ENCODE data around the gene C6orf118. TPM values are rescaled to one million over a fixed set of nuclear protein-coding genes. Genes with fewer than 3 reads are reported as not detected.
A peak's percentile ranks its signal among the peaks of the same experiment; 100 is the strongest.

Gene C6orf118
- not detected for total RNA-seq
- polyA plus RNA-seq = not detected

DNA sequence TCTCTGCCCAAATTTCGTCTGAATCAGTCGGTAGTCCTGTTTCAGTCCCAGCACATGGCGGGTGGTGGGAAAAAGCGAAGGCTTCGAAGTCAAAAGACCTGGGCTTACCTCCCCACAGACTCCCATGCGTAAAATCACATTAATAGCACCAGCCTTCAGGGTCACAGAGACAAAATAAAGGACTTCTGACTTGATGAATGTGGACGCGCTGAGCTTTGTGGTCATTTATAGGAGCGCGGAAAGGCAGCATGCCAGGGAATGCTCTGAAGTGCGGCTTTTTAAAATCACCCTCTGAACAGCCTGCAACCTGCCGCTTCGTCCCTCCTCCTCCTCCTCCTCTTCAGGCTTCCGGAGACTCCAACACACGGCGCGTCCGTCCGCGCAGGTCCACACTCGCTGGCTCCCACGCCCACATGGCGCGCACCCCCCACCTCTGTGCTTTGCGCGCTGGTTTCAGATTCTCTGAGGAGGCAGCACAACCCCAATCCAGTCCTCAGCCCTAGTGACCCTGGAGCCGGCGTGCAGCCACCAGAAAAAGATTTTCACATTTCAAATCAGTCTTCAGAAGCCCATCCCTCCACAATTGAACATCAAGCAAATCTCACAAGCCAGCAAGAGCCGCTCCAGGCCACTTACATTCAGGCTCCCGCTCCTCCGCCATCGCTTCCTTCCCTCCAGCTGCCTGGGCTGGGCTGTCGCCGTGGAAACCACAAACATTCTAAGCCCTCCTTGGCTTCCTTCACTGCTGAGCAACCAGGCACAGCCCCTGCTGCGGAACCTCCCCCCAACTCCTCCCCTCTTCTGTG lies at the start of gene C6orf118:
C6orf118 (minus strand) TSS at position 680 of the 806 bp plus-strand sequence; CDS start at position 661, 19 bp downstream.
- H3K27ac ChIP-seq = no peak within 1 kb of the TSS
- H3K4me3 ChIP-seq = peak within 1 kb of the TSS; percentile 23 to 49 (median 41)
- TF ChIP-seq EP300 (IDR thresholded peaks at IDR 0.05) = no peak
- TF ChIP-seq, protein P1, sequence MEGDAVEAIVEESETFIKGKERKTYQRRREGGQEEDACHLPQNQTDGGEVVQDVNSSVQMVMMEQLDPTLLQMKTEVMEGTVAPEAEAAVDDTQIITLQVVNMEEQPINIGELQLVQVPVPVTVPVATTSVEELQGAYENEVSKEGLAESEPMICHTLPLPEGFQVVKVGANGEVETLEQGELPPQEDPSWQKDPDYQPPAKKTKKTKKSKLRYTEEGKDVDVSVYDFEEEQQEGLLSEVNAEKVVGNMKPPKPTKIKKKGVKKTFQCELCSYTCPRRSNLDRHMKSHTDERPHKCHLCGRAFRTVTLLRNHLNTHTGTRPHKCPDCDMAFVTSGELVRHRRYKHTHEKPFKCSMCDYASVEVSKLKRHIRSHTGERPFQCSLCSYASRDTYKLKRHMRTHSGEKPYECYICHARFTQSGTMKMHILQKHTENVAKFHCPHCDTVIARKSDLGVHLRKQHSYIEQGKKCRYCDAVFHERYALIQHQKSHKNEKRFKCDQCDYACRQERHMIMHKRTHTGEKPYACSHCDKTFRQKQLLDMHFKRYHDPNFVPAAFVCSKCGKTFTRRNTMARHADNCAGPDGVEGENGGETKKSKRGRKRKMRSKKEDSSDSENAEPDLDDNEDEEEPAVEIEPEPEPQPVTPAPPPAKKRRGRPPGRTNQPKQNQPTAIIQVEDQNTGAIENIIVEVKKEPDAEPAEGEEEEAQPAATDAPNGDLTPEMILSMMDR (IDR thresholded peaks at IDR 0.05) = no peak
- TF ChIP-seq POLR2AphosphoS5 (IDR thresholded peaks at IDR 0.05) = no peak
- TF ChIP-seq POLR2A (IDR thresholded peaks at IDR 0.05) = no peak
- peak; percentile 69 for DNase-seq
- H3K9me3 ChIP-seq = no peaks in the 10 kb centered on the region
- H3K36me3 ChIP-seq = no peaks in the 10 kb centered on the region
- H3K4me1 ChIP-seq = peaks cover 0 to 10% (median 5%) of the 10 kb centered on the region in 4 donors
- intact Hi-C loops (cut with DNase I) = no loop called here
- no peaks in the 10 kb centered on the region for H3K27me3 ChIP-seq
- WGBS, 2 donors = 11 to 29% methylated on average over 35 of the region's 35 CpGs

DNA sequence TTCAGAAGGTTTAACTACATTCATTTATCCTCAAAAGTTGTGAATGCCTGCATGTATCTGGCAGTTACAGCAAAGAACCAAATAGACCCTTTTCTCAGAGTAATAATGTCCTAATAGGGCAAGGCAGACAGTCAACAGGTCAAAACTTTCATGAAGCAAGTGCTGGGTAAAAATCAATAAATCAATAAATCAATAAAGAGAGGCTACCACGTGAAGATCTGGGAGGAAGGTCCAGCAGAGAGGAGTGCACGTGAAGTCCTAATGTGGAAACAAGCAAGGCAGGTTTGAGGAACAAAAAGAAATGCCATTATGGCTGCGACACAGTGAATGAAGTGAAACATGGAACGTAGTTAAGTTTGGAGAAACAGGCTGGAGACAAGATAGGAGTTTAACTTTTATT lies 36.3 kb upstream of the C6orf118 start:
- Histone ChIP-seq H3K36me3 (no peaks in the 10 kb centered on the region), H3K4me1 (no peaks in the 10 kb centered on the region), H3K4me3 (no peak overlapping the region), H3K9me3 (no peaks in the 10 kb centered on the region), H3K27me3 (no peaks in the 10 kb centered on the region), H3K27ac (no peak overlapping the region)
- 69 to 82% methylated on average over 4 of the region's 4 CpGs for WGBS, 2 donors
- TF ChIP-seq EP300 (IDR thresholded peaks at IDR 0.05) (no peak), POLR2AphosphoS5 (IDR thresholded peaks at IDR 0.05) (no peak), POLR2A (IDR thresholded peaks at IDR 0.05) (no peak)
- TF ChIP-seq, protein P1 (IDR thresholded peaks at IDR 0.05) = no peak
- no peak for DNase-seq
- intact Hi-C loops (cut with DNase I) = no loop called here

DNA sequence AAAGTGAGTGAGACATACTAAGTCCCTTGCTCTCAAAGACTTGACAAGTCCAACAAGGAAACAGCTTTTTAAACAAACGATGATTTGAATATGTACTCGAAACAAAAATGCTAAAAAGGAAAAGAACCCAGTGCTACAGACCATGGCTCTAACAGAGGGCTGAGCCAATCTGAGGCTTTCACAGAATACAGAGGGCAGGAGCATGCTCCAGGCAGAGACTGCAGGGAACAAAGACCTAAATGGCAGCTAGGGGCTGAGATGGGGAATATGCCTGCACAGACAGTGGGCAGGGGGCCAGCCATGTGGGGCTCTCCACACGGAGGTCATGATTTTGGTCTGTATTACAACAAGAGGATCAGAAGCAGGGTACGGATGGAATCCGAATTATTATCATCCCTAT lies 31.1 kb upstream of the C6orf118 start:
- H3K4me1 ChIP-seq = no peaks in the 10 kb centered on the region
- WGBS, 2 donors = 83 to 84% methylated on average over 5 of the region's 5 CpGs

DNA sequence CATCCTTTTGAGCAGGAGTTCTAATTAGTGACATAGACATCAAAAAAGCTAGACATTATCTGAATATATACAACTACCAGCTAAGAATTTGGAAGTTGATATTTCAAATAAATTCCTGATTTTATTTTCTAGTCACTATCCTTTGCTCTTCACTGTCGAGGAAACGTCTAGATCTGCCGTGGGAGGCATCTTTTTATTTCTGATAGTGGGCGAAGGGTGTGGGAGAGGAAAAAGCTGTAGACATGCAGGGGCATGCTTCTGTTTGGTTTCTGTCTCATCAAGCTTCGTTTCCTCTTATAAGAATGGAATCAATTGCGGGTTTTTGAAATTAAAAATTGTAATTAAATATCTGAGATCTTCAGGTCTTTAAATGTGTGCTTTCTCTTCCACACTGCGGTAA lies 16.2 kb upstream of the C6orf118 start:
- 86 to 89% methylated on average over 7 of the region's 7 CpGs for WGBS, 2 donors
- no peaks in the 10 kb centered on the region for H3K4me1 ChIP-seq
- DNase-seq = no peak
- H3K4me3 ChIP-seq = no peak overlapping the region
- H3K27ac ChIP-seq = no peak overlapping the region
- TF ChIP-seq, protein P1 (IDR thresholded peaks at IDR 0.05) = no peak
- TF ChIP-seq POLR2AphosphoS5 (IDR thresholded peaks at IDR 0.05) (no peak), POLR2A (IDR thresholded peaks at IDR 0.05) (no peak), EP300 (IDR thresholded peaks at IDR 0.05) (no peak)
- intact Hi-C loops (cut with DNase I) = no loop called here
- H3K27me3 ChIP-seq = no peaks in the 10 kb centered on the region
- no peaks in the 10 kb centered on the region for H3K36me3 ChIP-seq
- H3K9me3 ChIP-seq = peaks cover 0 to 3% (median 0%) of the 10 kb centered on the region in 4 donors

More for the DNA sequence above, 31.1 kb upstream of the C6orf118 start:
- Histone ChIP-seq H3K27ac (no peak overlapping the region), H3K27me3 (no peaks in the 10 kb centered on the region), H3K9me3 (no peaks in the 10 kb centered on the region), H3K36me3 (no peaks in the 10 kb centered on the region), H3K4me3 (no peak overlapping the region)
- TF ChIP-seq, protein P1 (IDR thresholded peaks at IDR 0.05) = no peak
- TF ChIP-seq POLR2AphosphoS5 (IDR thresholded peaks at IDR 0.05) = no peak
- no peak for TF ChIP-seq EP300 (IDR thresholded peaks at IDR 0.05)
- TF ChIP-seq POLR2A (IDR thresholded peaks at IDR 0.05) = no peak
- DNase-seq = no peak
- intact Hi-C loops (cut with DNase I) = no loop called here

Data from sigmoid colon (tissue), 7 donors.